ENCODE measurements around the gene BCL2L1. TPM values are rescaled to one million over a fixed set of nuclear protein-coding genes. Genes with fewer than 3 reads are reported as not detected.

The BCL2L1 gene
- total RNA-seq, 1 donor from 2014 or later, result 60.0 TPM

DNA sequence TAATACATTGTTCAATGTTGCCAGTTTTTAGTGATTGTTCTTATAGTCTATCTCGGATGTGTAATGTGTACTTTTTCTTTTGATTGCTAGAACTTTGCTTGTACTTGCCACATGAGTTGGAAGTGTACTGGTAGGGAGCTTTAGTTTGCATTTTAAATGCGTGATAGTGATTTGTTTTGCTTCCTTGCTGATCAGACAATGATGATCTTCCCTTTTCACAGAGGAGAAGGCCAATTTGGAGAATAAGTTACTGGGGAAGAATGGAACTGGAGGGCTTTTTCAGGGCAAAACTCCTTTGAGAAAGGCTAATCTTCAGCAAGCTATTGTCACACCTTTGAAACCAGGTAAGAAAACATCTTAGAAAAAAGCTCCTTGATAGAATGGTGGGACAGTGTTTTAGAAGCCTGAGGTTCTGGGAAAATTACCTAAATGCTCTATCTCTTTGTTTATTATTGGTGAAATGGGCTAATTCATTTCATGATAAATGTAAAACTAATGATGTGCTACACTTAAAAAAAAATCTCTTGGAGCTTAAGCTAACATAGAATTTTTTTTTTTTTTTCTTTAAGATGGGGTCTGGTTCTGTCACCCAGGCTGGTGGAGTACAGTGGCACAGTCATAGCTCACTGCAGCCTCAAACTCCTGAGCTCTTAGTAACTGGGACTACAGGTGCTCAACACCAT, 37.3 kb upstream of the BCL2L1 start:
- H3F3A ChIP-seq (ENCODE audit: low read depth), result peaks cover 6% of the 10 kb centered on the region
- no peaks in the 10 kb centered on the region for H3K4me1 ChIP-seq
- H3K27me3 ChIP-seq, result no peaks in the 10 kb centered on the region
- no peak overlapping the region for H3K4me2 ChIP-seq
- H2AFZ ChIP-seq (replicated peaks), result no peak overlapping the region
- no peak overlapping the region for H3K27ac ChIP-seq
- peaks cover 42% of the 10 kb centered on the region for H3K36me3 Mint-ChIP-seq
- TF ChIP-seq EZH2phosphoT487 (IDR thresholded peaks at IDR 0.05), result no peak
- TF ChIP-seq EZH2 (IDR thresholded peaks at IDR 0.05), result no peak
- no peak for TF ChIP-seq CTCF (IDR thresholded peaks at IDR 0.05)
- H3K27me3 Mint-ChIP-seq (ENCODE audit: insufficient read depth, low read depth), result no peaks in the 10 kb centered on the region
- no peak overlapping the region for H3K4me3 Mint-ChIP-seq
- no peak for DNase-seq (ENCODE audit: low spot score)
- H3K4me3 ChIP-seq, result no peak overlapping the region
- peaks cover 84% of the 10 kb centered on the region for H3K79me2 ChIP-seq (ENCODE audit: low read depth)
- no peaks in the 10 kb centered on the region for H3K4me1 Mint-ChIP-seq
- H3K27ac Mint-ChIP-seq, result no peak overlapping the region
- H4K20me1 ChIP-seq (ENCODE audit: low read depth), result peaks cover 51% of the 10 kb centered on the region
- peaks cover 16% of the 10 kb centered on the region for H3K36me3 ChIP-seq
- H3K9ac ChIP-seq, result no peak overlapping the region
- no peaks in the 10 kb centered on the region for H3K9me3 Mint-ChIP-seq
- H3K9me3 ChIP-seq (ENCODE audit: low read depth), result no peaks in the 10 kb centered on the region

- Histone ChIP-seq H3K36me3 (peaks cover 16% of the 10 kb centered on the region), H4K20me1 (ENCODE audit: low read depth) (peaks cover 51% of the 10 kb centered on the region), H3K4me3 (no peak overlapping the region), H3K4me1 (no peaks in the 10 kb centered on the region), H3K79me2 (ENCODE audit: low read depth) (peaks cover 84% of the 10 kb centered on the region), H3F3A (ENCODE audit: low read depth) (no peaks in the 10 kb centered on the region), H3K9ac (no peak overlapping the region), H3K27ac (no peak overlapping the region), H3K9me3 (ENCODE audit: low read depth) (no peaks in the 10 kb centered on the region), H3K27me3 (no peaks in the 10 kb centered on the region), H2AFZ (replicated peaks) (no peak overlapping the region), H3K4me2 (no peak overlapping the region)
- no peak overlapping the region for H3K27ac Mint-ChIP-seq
- TF ChIP-seq EZH2 (IDR thresholded peaks at IDR 0.05) (no peak), EZH2phosphoT487 (IDR thresholded peaks at IDR 0.05) (no peak), CTCF (IDR thresholded peaks at IDR 0.05) (no peak)
- no peaks in the 10 kb centered on the region for H3K27me3 Mint-ChIP-seq (ENCODE audit: insufficient read depth, low read depth)
- H3K4me3 Mint-ChIP-seq, result no peak overlapping the region
- peaks cover 40% of the 10 kb centered on the region for H3K36me3 Mint-ChIP-seq
- DNase-seq (ENCODE audit: low spot score), result no peak
- H3K4me1 Mint-ChIP-seq, result no peaks in the 10 kb centered on the region
- H3K9me3 Mint-ChIP-seq, result no peaks in the 10 kb centered on the region
Observed at GRCh38 chr20:31758991-31759390, 36.3 kb upstream of the BCL2L1 start.

- Histone ChIP-seq H3K4me3 (no peak overlapping the region), H3K27ac (no peak overlapping the region), H4K20me1 (ENCODE audit: low read depth) (peaks cover 56% of the 10 kb centered on the region), H2AFZ (replicated peaks) (no peak overlapping the region), H3K9me3 (ENCODE audit: low read depth) (no peaks in the 10 kb centered on the region), H3K4me1 (no peaks in the 10 kb centered on the region), H3K9ac (no peak overlapping the region), H3K79me2 (ENCODE audit: low read depth) (peaks cover 85% of the 10 kb centered on the region), H3K27me3 (no peaks in the 10 kb centered on the region), H3K4me2 (no peak overlapping the region), H3K36me3 (peaks cover 16% of the 10 kb centered on the region), H3F3A (ENCODE audit: low read depth) (no peaks in the 10 kb centered on the region)
- TF ChIP-seq CTCF (IDR thresholded peaks at IDR 0.05), result no peak
- no peak overlapping the region for H3K27ac Mint-ChIP-seq
- no peaks in the 10 kb centered on the region for H3K9me3 Mint-ChIP-seq
- peaks cover 41% of the 10 kb centered on the region for H3K36me3 Mint-ChIP-seq
- H3K27me3 Mint-ChIP-seq (ENCODE audit: insufficient read depth, low read depth), result no peaks in the 10 kb centered on the region
- no peaks in the 10 kb centered on the region for H3K4me1 Mint-ChIP-seq
- H3K4me3 Mint-ChIP-seq, result no peak overlapping the region
- no peak for DNase-seq (ENCODE audit: low spot score)
Observed at GRCh38 chr20:31758521-31758920, 35.9 kb upstream of the BCL2L1 start.

All from neural progenitor cell (in vitro differentiated cells).